ENCODE measurements around the gene CPVL.

Gene CPVL

DNA sequence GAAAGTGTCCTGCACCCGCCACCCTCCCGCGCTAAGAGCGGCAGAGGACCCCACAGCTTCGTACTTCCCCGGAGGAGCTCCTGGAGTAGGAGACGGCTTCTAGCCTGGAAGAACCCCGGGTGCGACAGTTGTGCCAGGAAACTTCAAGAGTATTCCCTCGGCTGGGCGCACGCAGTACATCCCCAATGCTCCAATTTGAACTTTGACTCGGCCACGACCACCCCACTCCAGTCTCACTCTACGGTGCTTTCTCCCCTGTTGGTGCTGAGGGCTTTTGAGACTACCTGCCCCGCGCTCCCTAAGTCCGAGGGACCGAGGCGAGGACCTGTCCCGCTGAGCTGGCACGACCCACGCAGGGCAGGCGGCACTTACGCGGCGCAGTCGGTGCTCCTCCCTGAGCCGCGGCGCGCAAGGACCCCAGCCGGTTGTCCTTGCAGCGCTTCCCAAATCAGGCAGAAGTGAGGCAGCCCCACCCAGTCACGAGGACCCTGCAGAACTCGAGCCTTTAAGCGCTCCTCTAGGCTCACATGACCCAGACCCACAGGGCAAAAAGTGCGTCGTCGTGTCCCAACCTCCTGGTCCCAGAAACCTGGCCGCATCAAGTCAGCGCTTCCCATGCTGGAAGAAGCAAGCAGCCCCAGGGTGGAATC is at the start of gene CPVL:
CPVL (minus strand) TSS at position 481 of the 650 bp plus-strand sequence. CDS start 25,476 bp downstream, outside the sequence.
- DNase-seq = peak; percentile 42

GRCh38 chr7:29194594-29195427 is 48.5 kb upstream of the CPVL start, which contains the start of gene CHN2:
Gene CHN2 (plus strand): TSS chr7:29194775.
- peak; percentile 54 for DNase-seq

- DNase-seq = peak; percentile 46
Observed at GRCh38 chr7:29194206-29194593, 47.9 kb upstream of the CPVL start.

DNA sequence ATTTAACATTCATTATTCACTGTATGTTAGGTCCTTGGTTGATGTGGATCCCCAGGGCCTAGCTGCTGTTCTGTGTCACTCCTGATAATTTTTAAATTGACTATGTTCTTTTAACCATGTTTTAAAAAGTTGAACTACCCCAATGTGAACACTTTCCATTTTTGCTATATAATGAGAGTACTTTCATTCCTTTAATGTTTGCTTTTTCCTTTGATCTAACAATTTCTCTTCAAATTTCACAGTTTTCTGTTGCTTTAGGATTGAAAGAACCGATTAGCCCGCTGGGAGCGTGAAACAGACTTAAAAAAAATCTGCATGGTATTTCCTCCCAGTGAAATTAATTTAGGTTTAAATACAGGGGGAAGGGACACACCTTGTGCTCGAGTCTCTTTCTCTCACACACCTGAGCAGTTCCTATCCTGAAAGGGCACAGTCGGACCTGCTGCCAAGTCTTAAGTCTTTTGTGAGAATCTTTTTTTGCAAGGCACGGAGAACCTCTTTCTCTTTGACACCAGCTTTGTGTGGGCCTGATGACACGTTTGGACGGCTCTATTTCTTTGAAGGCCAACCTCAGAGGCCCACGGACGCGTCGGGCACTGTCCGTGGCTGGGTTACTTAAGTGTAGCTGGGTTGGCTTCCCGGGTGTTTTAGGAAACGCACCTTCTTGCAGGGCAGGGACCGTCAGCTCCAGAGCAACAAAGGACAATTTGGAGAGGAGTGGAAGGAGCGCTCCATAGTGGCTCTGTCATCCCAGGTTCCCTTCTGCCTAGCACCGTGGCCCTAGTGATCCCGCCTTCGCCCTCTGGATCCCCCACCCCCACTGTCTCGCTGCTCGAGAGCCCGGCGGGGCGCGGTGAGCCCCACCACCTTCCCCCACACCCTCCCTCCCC is 47.2 kb upstream of the CPVL start:
- peak; percentile 28 for DNase-seq

GRCh38 chr7:29192811-29193210 is 46.5 kb upstream of the CPVL start:
- no peak for DNase-seq

DNA sequence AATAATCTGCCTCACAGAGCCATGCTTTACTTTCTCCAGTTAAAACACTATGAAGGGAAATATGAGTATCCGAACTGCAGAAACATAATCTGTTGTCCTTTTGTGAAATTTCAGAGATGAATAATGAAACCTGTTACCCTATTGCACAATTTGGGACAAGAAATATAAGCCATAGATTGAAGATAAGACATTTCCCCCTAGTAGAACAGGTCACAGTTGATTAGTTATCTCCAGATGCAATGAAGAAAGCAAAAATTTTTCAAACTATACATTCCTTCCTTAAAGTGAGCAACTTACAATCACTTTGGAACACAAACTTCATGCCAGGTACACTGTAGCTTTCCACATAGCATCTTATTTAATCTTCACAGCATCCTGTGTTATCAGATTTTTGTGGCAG is 46.0 kb upstream of the CPVL start:
- no peak for DNase-seq

- peak; percentile 21 for DNase-seq
Observed at GRCh38 chr7:29190349-29191045, 44.2 kb upstream of the CPVL start.

GRCh38 chr7:29189743-29190201 is 43.4 kb upstream of the CPVL start:
- peak; percentile 90 for DNase-seq

DNA sequence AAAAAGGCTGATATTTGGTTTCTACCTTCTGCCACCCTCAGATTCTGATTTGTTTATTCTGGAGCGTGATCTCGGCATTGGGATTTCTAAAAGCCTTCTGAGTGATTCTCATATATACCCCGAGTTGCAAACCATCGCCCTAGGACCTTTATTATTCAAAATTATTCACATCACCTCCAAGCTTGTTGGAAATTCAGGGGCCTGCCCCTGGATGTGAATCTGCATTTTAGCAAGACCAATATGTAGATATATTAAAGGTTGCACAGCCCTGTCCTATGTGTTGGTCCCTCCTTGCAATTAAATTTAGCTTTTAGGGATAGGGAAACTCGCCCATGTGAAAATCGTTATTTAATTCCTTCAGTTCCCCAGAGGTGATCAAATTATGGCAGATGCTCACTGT is 39.3 kb upstream of the CPVL start:
- DNase-seq = no peak

DNA sequence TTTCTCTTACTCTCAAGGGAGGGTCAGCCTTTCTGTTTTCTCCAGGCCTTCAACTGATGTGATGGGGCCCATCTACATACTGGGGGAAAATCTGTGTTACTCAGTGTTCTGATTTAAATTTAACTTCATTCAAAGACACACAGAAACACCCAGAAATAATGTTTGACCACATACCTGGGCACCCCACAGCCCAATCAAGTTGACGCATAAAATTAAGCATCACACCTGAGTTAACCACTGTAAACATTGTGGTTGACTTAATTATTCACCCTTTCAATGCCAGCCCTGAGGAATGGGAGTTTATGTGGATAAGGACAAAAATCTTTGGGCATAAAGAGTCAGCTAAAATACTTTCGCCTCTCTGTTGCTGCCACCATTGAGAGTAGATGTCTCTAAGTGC is 38.3 kb upstream of the CPVL start:
- DNase-seq = no peak

- no peak for DNase-seq
Observed at GRCh38 chr7:29179115-29179514, 32.8 kb upstream of the CPVL start.

DNA sequence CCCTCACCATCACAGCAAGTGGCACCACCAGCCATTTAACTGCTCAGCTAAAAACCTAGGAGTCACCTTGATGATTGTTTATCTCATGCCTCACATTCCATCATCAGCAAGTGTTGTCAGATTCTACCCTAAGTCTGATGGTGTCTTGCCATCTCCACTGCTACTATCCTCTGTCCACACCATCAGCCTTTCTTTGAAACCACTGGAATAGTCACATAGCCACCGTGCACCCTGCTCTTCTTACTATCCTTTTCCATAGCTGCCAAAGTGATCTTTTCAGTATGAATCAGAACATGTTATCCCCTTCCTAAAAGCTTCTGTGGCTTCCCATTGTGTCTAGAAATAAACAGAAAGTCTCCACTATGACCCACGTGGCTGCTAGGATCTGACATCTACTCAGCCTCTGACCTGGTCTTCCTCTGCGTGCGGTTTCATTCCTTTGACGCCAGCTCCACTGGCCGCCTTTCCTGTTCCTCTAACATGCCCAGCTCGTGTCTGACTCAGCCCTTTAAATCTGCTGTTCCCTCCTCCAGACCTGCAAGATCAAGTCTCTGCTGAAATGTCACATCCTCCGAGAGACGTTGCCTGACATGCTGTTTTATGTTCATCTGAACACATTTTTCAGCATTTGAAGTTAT is 31.7 kb upstream of the CPVL start:
- no peak for DNase-seq

DNA sequence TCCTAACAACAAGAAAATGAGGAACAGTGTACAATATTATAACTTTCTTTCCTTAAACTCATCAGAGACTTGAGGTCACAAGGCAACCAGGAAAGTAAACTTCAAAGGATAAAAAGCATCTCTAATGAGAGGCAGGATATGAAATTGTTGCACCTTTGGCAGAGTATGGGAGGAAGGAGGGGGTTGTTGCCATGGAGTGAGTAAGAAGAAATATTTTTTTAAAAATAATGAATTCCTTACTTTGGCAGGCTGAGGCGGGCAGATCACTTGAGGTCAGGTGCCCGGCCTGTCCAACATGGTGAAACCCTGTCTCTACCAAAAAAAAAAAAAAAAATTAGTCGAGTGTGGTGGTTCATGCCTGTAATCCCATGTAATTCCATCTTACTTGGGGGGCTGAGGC is 27.1 kb upstream of the CPVL start:
- no peak for DNase-seq

DNA sequence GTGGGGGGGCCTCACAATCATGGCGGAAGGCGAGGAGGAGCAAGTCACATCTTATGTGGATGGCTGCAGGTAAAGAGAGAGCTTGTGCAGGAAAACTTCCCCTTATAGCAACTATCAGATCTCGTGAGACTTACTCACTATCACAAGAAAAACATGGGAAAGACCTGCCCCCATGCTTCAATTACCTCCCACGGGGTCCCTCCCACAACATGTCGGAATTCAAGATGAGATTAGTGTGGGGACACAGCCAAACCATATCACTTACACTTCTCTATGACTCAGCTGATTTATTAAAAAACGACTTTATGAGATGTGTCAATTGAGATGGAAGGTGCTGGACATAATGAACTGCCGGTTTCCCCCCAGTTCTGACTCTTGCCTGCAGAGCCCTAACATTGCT is 24.4 kb upstream of the CPVL start:
- DNase-seq = no peak

DNA sequence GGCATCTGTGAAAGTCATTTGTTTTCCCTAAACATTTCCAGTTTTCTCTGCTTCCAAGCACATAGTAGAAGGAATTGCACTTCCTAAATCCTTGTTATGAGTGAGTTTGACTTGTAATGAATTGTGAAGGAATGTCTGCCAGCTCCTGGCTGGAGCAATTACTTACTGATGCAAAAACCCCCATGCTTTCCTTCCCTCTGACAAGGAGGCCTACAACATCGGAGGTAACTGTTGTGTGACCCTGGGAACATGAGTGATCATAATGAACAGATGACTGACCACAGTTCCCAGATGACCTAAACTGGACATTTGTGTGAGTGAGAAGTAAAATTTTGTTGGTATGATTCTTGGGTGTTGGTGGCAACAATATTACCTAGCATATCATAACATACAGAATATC is 21.4 kb upstream of the CPVL start:
- DNase-seq = no peak

GRCh38 chr7:29163854-29164253 is 17.5 kb upstream of the CPVL start:
- DNase-seq = no peak

DNA sequence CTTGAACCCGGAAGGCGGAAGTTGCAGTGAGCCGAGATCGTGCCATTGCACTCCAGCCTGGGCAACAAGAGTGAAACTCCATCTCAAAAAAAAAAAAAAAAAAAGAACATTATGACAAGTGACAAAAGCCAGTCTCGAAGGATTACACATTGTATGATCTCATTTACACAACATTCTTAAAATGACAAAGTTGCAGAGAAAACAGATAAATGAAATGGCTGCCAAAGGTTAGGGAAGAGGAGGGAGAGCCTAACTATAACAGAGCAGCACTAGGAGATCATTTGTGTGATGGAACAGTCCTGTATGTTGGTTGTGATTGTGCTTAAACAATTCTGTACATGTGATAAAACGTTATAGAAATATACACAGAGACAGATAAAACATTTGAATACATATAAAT is 16.2 kb upstream of the CPVL start:
- DNase-seq = no peak

DNA sequence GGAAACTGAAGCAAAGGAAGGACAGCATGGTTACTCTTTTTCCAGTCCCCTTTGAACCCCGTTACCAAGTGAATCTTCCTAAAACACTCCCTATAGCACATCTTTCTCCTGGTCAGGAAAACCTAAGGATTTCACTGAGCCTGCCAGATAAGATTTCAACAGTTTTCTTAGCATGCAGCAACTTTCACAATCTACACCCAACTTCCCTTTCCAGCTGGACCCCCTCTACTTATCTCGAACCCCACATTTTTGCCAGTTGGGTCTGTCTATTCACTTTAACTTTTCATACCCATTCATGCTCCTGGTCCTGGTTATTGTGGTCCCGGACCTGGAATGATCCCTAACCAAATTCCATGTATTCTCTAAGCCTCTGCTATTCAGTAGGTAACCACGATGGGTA is 14.9 kb upstream of the CPVL start:
- no peak for DNase-seq

GRCh38 chr7:29160080-29160479 is 13.7 kb upstream of the CPVL start:
- DNase-seq = no peak

DNA sequence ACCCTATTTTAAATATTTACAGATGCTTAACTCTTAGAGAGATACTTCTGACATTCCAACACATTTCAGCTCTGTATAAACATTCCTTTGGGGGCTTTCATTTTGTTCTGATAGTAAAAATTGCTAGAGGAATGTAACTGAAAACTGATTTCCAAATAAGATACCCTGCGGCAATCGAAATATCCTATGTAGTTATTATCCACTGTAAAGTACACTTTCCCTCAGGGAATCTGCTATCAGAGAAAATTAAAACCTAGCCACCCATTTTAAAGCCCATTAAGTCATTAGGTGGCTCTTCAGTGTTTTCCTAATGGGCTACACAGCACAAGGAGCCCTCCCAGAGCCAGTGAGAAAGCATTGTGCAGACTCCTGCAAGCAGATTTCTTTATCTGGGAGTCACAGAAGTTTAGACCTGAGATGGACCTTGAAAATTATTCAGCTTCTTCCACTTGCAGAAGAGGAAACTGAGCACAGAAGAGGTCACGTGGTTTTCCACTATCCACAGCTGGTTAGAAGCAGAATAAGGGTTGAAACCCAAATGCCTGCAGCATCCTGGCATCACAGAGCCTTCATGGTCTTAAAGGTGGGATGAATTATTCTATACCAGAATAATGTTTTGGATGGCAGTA is 12.6 kb upstream of the CPVL start:
- no peak for DNase-seq

DNA sequence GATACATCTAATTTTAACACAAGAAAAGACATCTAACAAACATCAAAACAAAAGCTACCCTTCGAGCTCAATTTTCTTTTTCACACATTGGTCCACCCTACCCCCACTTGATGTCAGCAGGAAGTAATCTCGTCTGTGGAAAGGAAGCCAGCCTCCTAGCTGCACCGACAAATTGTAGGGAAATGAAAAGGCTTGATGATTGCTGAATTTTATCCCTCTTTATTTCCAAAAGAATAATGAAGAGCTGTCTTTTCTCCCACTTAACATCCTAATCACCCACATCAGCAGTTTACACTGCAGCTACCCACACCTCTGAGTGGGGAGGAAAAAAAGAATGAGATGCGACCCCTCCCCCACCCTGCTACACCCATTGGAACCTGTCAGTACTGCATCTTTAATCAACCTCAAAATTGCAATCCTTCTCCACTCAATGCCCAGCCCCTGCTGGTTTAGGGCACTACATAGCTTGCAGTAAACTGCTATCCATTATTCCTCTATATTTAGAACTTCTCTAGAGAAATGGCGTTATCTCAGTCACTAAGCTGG is 10.6 kb upstream of the CPVL start:
- DNase-seq = no peak

All from DMS79 (cell line).